22Rv1 (cell line): ENCODE results near the gene TSPAN4.

Experiments
- H3K27ac ChIP-seq: fragments of 450-650 bp; 2 replicates; pipeline ENCODE4 v1.5.1; 2017
- CTCF ChIP-seq: fragments of 450-650 bp; IDR thresholded peaks from 2 replicates; pipeline ENCODE4 v1.5.1; 2017; ENCODE audit warnings: mild to moderate bottlenecking
- ZFX ChIP-seq: fragments of 450-650 bp; IDR thresholded peaks from 2 replicates; pipeline ENCODE4 v1.6.1; 2017; ENCODE audit warnings: antibody characterized with exemption, borderline replicate concordance

Gene TSPAN4

GRCh38 chr11:907668-908067, 65.0 kb downstream of the TSPAN4 start:
- no peak overlapping the region for H3K27ac ChIP-seq
- TF ChIP-seq CTCF (no peak), ZFX (no peak)

GRCh38 chr11:908273-908672, 65.6 kb downstream of the TSPAN4 start:
- TF ChIP-seq CTCF (no peak), ZFX (no peak)
- H3K27ac ChIP-seq: no peak overlapping the region

- TF ChIP-seq CTCF: no peak
- TF ChIP-seq ZFX: no peak
- peak overlapping the region; percentile 66; the same call in 1 of the 2 replicates for H3K27ac ChIP-seq
Observed at GRCh38 chr11:909406-909805, 66.8 kb downstream of the TSPAN4 start.

GRCh38 chr11:910044-910588, 67.5 kb downstream of the TSPAN4 start:
- no peak for TF ChIP-seq ZFX
- TF ChIP-seq CTCF: no peak

GRCh38 chr11:910589-911030, 68.0 kb downstream of the TSPAN4 start, which contains the start of gene CHID1:
TSS of gene CHID1 (minus strand) at chr11:910810. CDS start at chr11:904816, 5,994 bp downstream.
- TF ChIP-seq ZFX (no peak), CTCF (peak; percentile 33; the same call in 1 of the 2 replicates)
- H3K27ac ChIP-seq: peak within 1 kb of the TSS; percentile 66

More at GRCh38 chr11:910044-910588, 67.5 kb downstream of the TSPAN4 start:
- peak overlapping the region; percentile 66 for H3K27ac ChIP-seq

GRCh38 chr11:911031-911889, 68.6 kb downstream of the TSPAN4 start:
- peak; percentile 10; the same call in 1 of the 2 replicates for TF ChIP-seq CTCF
- no peak for TF ChIP-seq ZFX
- H3K27ac ChIP-seq: peak overlapping the region; percentile 66

GRCh38 chr11:911890-912219, 69.2 kb downstream of the TSPAN4 start:
- no peak overlapping the region for H3K27ac ChIP-seq
- TF ChIP-seq ZFX: no peak
- TF ChIP-seq CTCF: no peak
